ENCODE results near the gene MACF1.

DNA sequence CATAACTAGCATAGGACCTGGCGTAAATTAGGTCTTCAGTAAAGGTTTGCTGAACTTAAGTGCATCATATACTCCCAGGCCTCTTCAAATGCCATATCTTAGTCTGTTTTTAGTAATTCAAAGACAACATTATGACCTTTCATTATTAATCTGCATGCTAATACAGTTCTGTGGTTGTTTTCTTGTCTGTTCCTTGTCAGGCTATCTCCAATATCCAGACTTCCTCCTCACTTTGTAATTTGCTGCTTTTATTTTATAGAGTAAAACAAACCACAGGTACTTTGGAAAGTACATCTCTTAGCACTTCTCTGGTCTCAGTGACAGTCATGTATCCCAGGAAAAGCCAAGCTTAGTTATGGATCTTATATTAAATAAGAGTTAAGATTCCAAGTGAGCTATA, 221.9 kb downstream of the MACF1 start:
- TF ChIP-seq CTCF (conservative IDR thresholded peaks at IDR 0.05 in 1 of 2, IDR thresholded peaks at IDR 0.05 in 1 of 2; ENCODE audit: extremely low read depth in 1 of 2, insufficient read depth in 1 of 2, low read depth in 1 of 2, low read length in 2 of 2) (no peak), EZH2 (IDR thresholded peaks at IDR 0.05; ENCODE audit: borderline replicate concordance, low read length) (no peak)
